HG02938 (cell line): ENCODE results near the gene SMCR8.
"Not testable (repeated sequence)": the region's sequence is repeated elsewhere in the genome, so short reads cannot be mapped to it uniquely, and the experiment has no call there.

ENCODE experiments used
- ATAC-seq: cut with Tn5 transposase; IDR thresholded peaks from one replicate; pipeline ENCODE4 v1.9.1; 2021; ENCODE audit warnings: mild to moderate bottlenecking, moderate library complexity; ENCODE audit not compliant: unreplicated experiment

SMCR8 gene

GRCh38 chr17:18318117-18318516 lies 3.0 kb downstream of the SMCR8 start:
- ATAC-seq: no peak

- ATAC-seq: no peak
These were observed 3.8 kb downstream of the SMCR8 start for GRCh38 chr17:18318771-18319450.

GRCh38 chr17:18319604-18320256 lies 4.6 kb downstream of the SMCR8 start:
- ATAC-seq: no peak

GRCh38 chr17:18320301-18320700 lies 5.2 kb downstream of the SMCR8 start:
- no peak for ATAC-seq

- ATAC-seq: no peak
These were observed 6.2 kb downstream of the SMCR8 start for GRCh38 chr17:18321309-18321708.

- ATAC-seq: no peak
These were observed 7.4 kb downstream of the SMCR8 start for GRCh38 chr17:18322522-18322921.

- no peak for ATAC-seq
These were observed 7.9 kb downstream of the SMCR8 start for GRCh38 chr17:18323007-18323406.

GRCh38 chr17:18323507-18324139 lies 8.5 kb downstream of the SMCR8 start:
- no peak for ATAC-seq

GRCh38 chr17:18324140-18325050 lies 9.3 kb downstream of the SMCR8 start:
- no peak for ATAC-seq

GRCh38 chr17:18326039-18326438 lies 10.9 kb downstream of the SMCR8 start:
- no peak for ATAC-seq

- no peak for ATAC-seq
These were observed 11.5 kb downstream of the SMCR8 start for GRCh38 chr17:18326572-18326971.

GRCh38 chr17:18327093-18327492 lies 12.0 kb downstream of the SMCR8 start:
- no peak for ATAC-seq

GRCh38 chr17:18327556-18327955 lies 12.5 kb downstream of the SMCR8 start:
- no peak for ATAC-seq

- ATAC-seq: no peak
These were observed 13.6 kb downstream of the SMCR8 start for GRCh38 chr17:18328643-18329204.

GRCh38 chr17:18331879-18332278 lies 16.8 kb downstream of the SMCR8 start:
- ATAC-seq: no peak

- no peak for ATAC-seq
These were observed 17.9 kb downstream of the SMCR8 start for GRCh38 chr17:18332909-18333489.

GRCh38 chr17:18338158-18338557 lies 23.1 kb downstream of the SMCR8 start:
- not testable (repeated sequence) for ATAC-seq

- no peak for ATAC-seq
These were observed 24.8 kb downstream of the SMCR8 start for GRCh38 chr17:18339933-18340332.

GRCh38 chr17:18344021-18344420 lies 28.9 kb downstream of the SMCR8 start:
- ATAC-seq: no peak

- no peak for ATAC-seq
These were observed 38.4 kb downstream of the SMCR8 start for GRCh38 chr17:18353541-18353940.
